Measurements from ENCODE around the gene STARD13. TPM values are rescaled to one million over a fixed set of nuclear protein-coding genes. Genes with fewer than 3 reads are reported as not detected.

Gene STARD13
- total RNA-seq, 1 experiment from 2014 or later: 2.1 TPM

- Histone ChIP-seq H2AK5ac (ENCODE audit: insufficient read length, low read length) (no peak overlapping the region), H3K4me2 (ENCODE audit: insufficient read depth, insufficient read length, low read length) (no peak overlapping the region), H3K9ac (ENCODE audit: extremely low read depth, insufficient read length, low read length) (no peak overlapping the region), H4K5ac (ENCODE audit: insufficient read length, low read depth, low read length) (no peak overlapping the region), H3K79me1 (ENCODE audit: insufficient read depth, low read depth, low read length, poor library complexity, severe bottlenecking) (no peaks in the 10 kb centered on the region), H2BK15ac (ENCODE audit: low read depth, low read length) (no peak overlapping the region), H2AFZ (ENCODE audit: low read length) (no peak overlapping the region), H3K9me3 (ENCODE audit: control insufficient read depth, low read depth, low read length) (no peaks in the 10 kb centered on the region), H3K14ac (ENCODE audit: insufficient read depth, low read length) (no peak overlapping the region), H3T11ph (ENCODE audit: low read length) (no peak overlapping the region), H3K23me2 (ENCODE audit: insufficient read length, low read depth, low read length, poor library complexity, severe bottlenecking) (no peaks in the 10 kb centered on the region), H2BK5ac (ENCODE audit: insufficient read length, low read length) (no peak overlapping the region), H2BK12ac (ENCODE audit: insufficient read length, low read depth, low read length) (no peak overlapping the region), H3K18ac (ENCODE audit: insufficient read length, low read depth, low read length) (no peak overlapping the region), H3K4me1 (ENCODE audit: insufficient read depth, low read length) (no peaks in the 10 kb centered on the region; the same call in 1 of the 2 replicates), H3K27ac (ENCODE audit: insufficient read length, low read depth, low read length) (no peak overlapping the region), H3K27me3 (ENCODE audit: insufficient read depth, low read length) (no peaks in the 10 kb centered on the region), H2BK20ac (ENCODE audit: low read depth, low read length, poor library complexity, severe bottlenecking) (no peak overlapping the region), H3K79me2 (ENCODE audit: insufficient read depth, low read length) (no peaks in the 10 kb centered on the region), H3K23ac (ENCODE audit: insufficient read length, low read depth, low read length) (no peak overlapping the region), H2BK120ac (ENCODE audit: low read depth, low read length, poor library complexity, severe bottlenecking) (no peak overlapping the region), H4K20me1 (ENCODE audit: control insufficient read depth, insufficient read depth, insufficient read length) (no peaks in the 10 kb centered on the region), H4K91ac (ENCODE audit: insufficient read length, low read depth, low read length) (no peak overlapping the region), H3K4ac (ENCODE audit: low read depth, low read length) (no peak overlapping the region), H3K56ac (ENCODE audit: insufficient read length, low read depth, low read length) (no peak overlapping the region), H4K8ac (replicated peaks; ENCODE audit: insufficient read length, low read depth, low read length) (no peak overlapping the region)
- Mint-ChIP-seq H3K27me3 (ENCODE audit: low read depth) (no peaks in the 10 kb centered on the region), H3K4me3 (no peak overlapping the region), H3K9me3 (peaks cover 7 to 8% of the 10 kb centered on the region in 2 experiments; a peak in 3 of 5 replicates), H3K27ac (no peak overlapping the region), H3K4me1 (0 out of 4 replicates have a peak, but pooled peaks cover 0 to 2% of the 10 kb centered on the region in 2 experiments), H3K36me3 (ENCODE audit: insufficient read depth in 1 of 3, low read depth in 3 of 3) (peaks cover 0 to 4% (median 0%) of the 10 kb centered on the region in 3 experiments; a peak in 2 of 7 replicates)
- TF ChIP-seq CTCF (conservative IDR thresholded peaks at IDR 0.05): no peak
- no peak for DNase-seq
- no CpG with 5 or more reads among the region's 3 CpGs for WGBS (ENCODE audit: extremely low coverage, insufficient read length, low lambda C conversion rate)
Observed at GRCh38 chr13:33303855-33304597, 18.5 kb upstream of the STARD13 start.

All from H9 (cell line).